ENCODE data around the gene FAF1. TPM values are rescaled to one million over a fixed set of nuclear protein-coding genes. Genes with fewer than 3 reads are reported as not detected.
A peak's percentile ranks its signal among the peaks of the same experiment; 100 is the strongest.

The FAF1 gene
- total RNA-seq, 2 donors from 2014 or later, result 48.8 to 52.6 TPM

GRCh38 chr1:50454911-50455310, 505.2 kb downstream of the FAF1 start:
- ATAC-seq, result no peak
- DNase-seq, result no peak
- intact Hi-C loops (cut with DNase I, micrococcal nuclease), result no loop called here

- intact Hi-C loops (cut with DNase I, micrococcal nuclease), result no loop called here
- DNase-seq (no peak), ATAC-seq (no peak)
Observed at GRCh38 chr1:50453266-50453665, 506.8 kb downstream of the FAF1 start.

GRCh38 chr1:50452700-50453099, 507.4 kb downstream of the FAF1 start:
- intact Hi-C loops (cut with DNase I, micrococcal nuclease), result no loop called here
- DNase-seq, result no peak
- no peak for ATAC-seq

GRCh38 chr1:50450861-50451653, 509.0 kb downstream of the FAF1 start:
- DNase-seq (no peak), ATAC-seq (no peak)
- intact Hi-C loops (cut with DNase I, micrococcal nuclease), result no loop called here

- DNase-seq, result no peak
- no peak for ATAC-seq
- intact Hi-C loops (cut with DNase I, micrococcal nuclease), result no loop called here
Observed at GRCh38 chr1:50447961-50448360, 512.1 kb downstream of the FAF1 start.

GRCh38 chr1:50441183-50441582, 518.9 kb downstream of the FAF1 start:
- no peak for ATAC-seq
- intact Hi-C loops (cut with DNase I, micrococcal nuclease), result no loop called here
- no peak for DNase-seq

- ATAC-seq (no peak), DNase-seq (no peak)
- intact Hi-C loops (cut with DNase I, micrococcal nuclease), result no loop called here
Observed at GRCh38 chr1:50438945-50439344, 521.1 kb downstream of the FAF1 start.

- DNase-seq (no peak), ATAC-seq (no peak)
- intact Hi-C loops (cut with DNase I, micrococcal nuclease), result no loop called here
Observed at GRCh38 chr1:50436489-50436888, 523.6 kb downstream of the FAF1 start.

- intact Hi-C loops (cut with DNase I, micrococcal nuclease), result no loop called here
Observed at GRCh38 chr1:50430010-50430405, 530.1 kb downstream of the FAF1 start.

GRCh38 chr1:50427818-50428779, 532.0 kb downstream of the FAF1 start:
- DNase-seq, result no peak
- intact Hi-C loops (cut with DNase I, micrococcal nuclease), result no loop called here
- no peak for ATAC-seq

More at GRCh38 chr1:50430010-50430405, 530.1 kb downstream of the FAF1 start:
- ATAC-seq (no peak), DNase-seq (no peak)

GRCh38 chr1:50427086-50427817, 532.8 kb downstream of the FAF1 start:
- ATAC-seq, result no peak
- intact Hi-C loops (cut with DNase I, micrococcal nuclease), result no loop called here
- no peak for DNase-seq

- intact Hi-C loops (cut with DNase I, micrococcal nuclease), result no loop called here
- DNase-seq, result no peak
- ATAC-seq, result no peak
Observed at GRCh38 chr1:50426702-50427085, 533.4 kb downstream of the FAF1 start.

GRCh38 chr1:50426108-50426700, 533.9 kb downstream of the FAF1 start:
- DNase-seq, result no peak
- ATAC-seq, result no peak
- intact Hi-C loops (cut with DNase I, micrococcal nuclease), result no loop called here

GRCh38 chr1:50425376-50426107, 534.5 kb downstream of the FAF1 start:
- ATAC-seq, result no peak
- DNase-seq, result no peak
- intact Hi-C loops (cut with DNase I, micrococcal nuclease), result no loop called here

- DNase-seq (no peak), ATAC-seq (no peak)
- intact Hi-C loops (cut with DNase I, micrococcal nuclease), result no loop called here
Observed at GRCh38 chr1:50424884-50425375, 535.1 kb downstream of the FAF1 start.

GRCh38 chr1:50424045-50424883, 535.8 kb downstream of the FAF1 start:
- DNase-seq (no peak), ATAC-seq (no peak)
- intact Hi-C loops (cut with DNase I, micrococcal nuclease), result no loop called here

GRCh38 chr1:50423670-50424000, 536.4 kb downstream of the FAF1 start:
- intact Hi-C loops (cut with DNase I, micrococcal nuclease), result no loop called here
- DNase-seq (peak in 1 of 2 donors; percentile 43), ATAC-seq (peak; percentile 51)
